Activated CD4-positive, alpha-beta memory T cell treated with anti-CD3 and anti-CD28 coated beads, Interleukin-2, amount 10 ng/mL, durations not matched to agents 7 days and 5 days (primary cell): Measurements from ENCODE around the gene EIF2D. TPM values are rescaled to one million over a fixed set of nuclear protein-coding genes. Genes with fewer than 3 reads are reported as not detected.
"Not testable (repeated sequence)": the region's sequence is repeated elsewhere in the genome, so short reads cannot be mapped to it uniquely, and the experiment has no call there.

Experiments
- CTCF ChIA-PET: fragments of 350-600 bp; sonication (Branson Sonifier 250); formaldehyde crosslinking; loops from one replicate; lab custom pipeline; 2021; ENCODE audit warnings: antibody characterized with exemption, inconsistent platforms; lab: Charles Lee
- POLR2A ChIA-PET: fragments of 350-600 bp; sonication (Branson Sonifier 250); formaldehyde crosslinking; loops from one replicate; lab custom pipeline; 2021; ENCODE audit warnings: antibody characterized with exemption; lab: Charles Lee
- DNase-seq: peaks from one replicate; pipeline ENCODE4 v3.0.0-alpha.2; 2020
- H3K27ac Mint-ChIP-seq: one replicate; pipeline ENCODE4 v1.8.0; 2021; ENCODE audit warnings: mild to moderate bottlenecking, mixed read lengths
- H3K27me3 Mint-ChIP-seq: one replicate; pipeline ENCODE4 v1.8.0; 2021; ENCODE audit warnings: mixed read lengths
- H3K36me3 Mint-ChIP-seq: one replicate; pipeline ENCODE4 v1.8.0; 2021; ENCODE audit warnings: low read depth, mixed read lengths
- H3K4me1 Mint-ChIP-seq: one replicate; pipeline ENCODE4 v1.8.0; 2021; ENCODE audit warnings: mixed read lengths
- H3K4me3 Mint-ChIP-seq: one replicate; pipeline ENCODE4 v1.8.0; 2021; ENCODE audit warnings: mild to moderate bottlenecking, mixed read lengths
- H3K9me3 Mint-ChIP-seq: one replicate; pipeline ENCODE4 v1.8.0; 2021; ENCODE audit warnings: mixed read lengths
- total RNA-seq, 2 experiments: library from RNA; stranded (reverse); gene quantifications; one replicate each; pipeline ENCODE4 v1.2.3, GENCODE V29; 2021

EIF2D gene
- total RNA-seq, 2 experiments from 2014 or later = 42.2 to 43.1 TPM

DNA sequence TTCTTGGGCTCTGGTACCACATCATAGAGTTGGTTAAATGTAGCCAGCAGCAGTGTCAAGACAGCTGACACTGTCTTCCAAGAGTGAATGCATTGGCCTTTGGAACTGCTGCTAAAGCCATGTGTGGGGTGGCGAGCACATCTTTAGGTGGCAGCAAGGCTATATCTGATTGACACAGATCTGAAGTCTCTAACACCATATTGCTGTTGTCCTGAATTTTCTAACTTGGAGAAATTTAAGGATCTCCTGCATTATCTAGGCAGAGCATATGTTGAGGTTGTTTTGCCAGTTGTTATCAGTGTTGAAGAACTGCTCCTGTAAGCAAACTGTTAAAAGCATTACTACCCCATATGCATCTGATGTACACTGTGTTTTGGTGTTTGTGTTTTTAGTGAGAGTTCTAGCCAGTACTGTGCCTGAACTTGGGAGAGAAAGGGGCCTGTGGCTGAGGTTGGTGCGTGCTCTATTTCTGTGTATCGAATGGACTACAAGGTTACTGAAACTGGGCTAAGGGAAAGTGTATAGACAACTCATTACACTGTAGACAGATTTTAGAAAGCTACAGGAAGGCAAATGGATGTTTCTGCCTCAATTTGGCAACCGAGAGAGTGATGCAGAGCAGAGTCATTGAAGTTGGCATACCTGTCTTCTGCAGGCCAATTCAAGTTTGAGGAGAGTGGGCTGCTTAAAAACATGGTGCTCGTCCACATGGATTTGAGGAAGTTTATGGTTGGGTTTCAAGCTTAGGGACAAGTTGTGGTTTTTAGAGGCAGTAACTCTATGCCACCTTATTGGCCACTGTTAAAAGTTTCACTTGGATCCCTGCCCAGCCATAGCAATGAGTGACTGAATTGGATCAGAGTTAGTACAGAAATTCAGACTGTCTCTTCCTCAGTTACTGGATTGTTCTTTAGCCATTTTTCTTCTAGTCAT, 40.0 kb upstream of the EIF2D start:
- no peak overlapping the region for H3K27ac Mint-ChIP-seq
- ChIA-PET POLR2A (no interaction called here), CTCF (interaction anchor here (1.9 to 8.4 kb wide), 2 partner anchors 11 kb away, joined by 12 to 50 read pairs; no protein-coding TSS in a partner anchor)
- no peak for DNase-seq
- H3K4me1 Mint-ChIP-seq = peaks cover 5% of the 10 kb centered on the region
- peaks cover 32% of the 10 kb centered on the region for H3K36me3 Mint-ChIP-seq
- H3K9me3 Mint-ChIP-seq = no peaks in the 10 kb centered on the region
- peaks cover under 1% of the 10 kb centered on the region for H3K27me3 Mint-ChIP-seq
- H3K4me3 Mint-ChIP-seq = no peak overlapping the region

DNA sequence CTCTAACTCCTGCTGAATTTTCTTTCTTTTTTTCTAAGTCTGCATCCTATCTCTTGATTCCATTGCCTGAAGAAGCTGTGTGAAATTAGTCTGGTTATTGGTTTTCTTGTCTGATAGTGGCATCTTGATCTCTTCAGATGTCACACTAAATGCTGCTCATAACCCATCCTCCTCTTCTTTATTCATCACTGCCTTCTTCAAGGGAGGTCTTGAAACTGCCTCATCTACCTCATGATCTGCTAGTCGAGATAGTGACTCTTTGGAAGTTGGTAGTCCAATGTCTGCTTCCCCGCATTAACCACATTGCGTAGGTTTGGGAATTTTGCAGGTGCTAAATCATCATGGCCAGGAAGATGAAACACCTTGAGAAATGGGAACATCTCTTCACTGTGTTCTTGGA, 38.7 kb upstream of the EIF2D start:
- no peak for DNase-seq
- no peaks in the 10 kb centered on the region for H3K9me3 Mint-ChIP-seq
- no peak overlapping the region for H3K4me3 Mint-ChIP-seq
- peaks cover 38% of the 10 kb centered on the region for H3K36me3 Mint-ChIP-seq
- H3K27ac Mint-ChIP-seq = no peak overlapping the region
- no peaks in the 10 kb centered on the region for H3K27me3 Mint-ChIP-seq
- CTCF ChIA-PET = interaction anchor here (8.4 kb wide), 1 partner anchor 12 kb away, joined by 50 read pairs; no protein-coding TSS in a partner anchor
- POLR2A ChIA-PET = no interaction called here
- H3K4me1 Mint-ChIP-seq = peaks cover 5% of the 10 kb centered on the region

DNA sequence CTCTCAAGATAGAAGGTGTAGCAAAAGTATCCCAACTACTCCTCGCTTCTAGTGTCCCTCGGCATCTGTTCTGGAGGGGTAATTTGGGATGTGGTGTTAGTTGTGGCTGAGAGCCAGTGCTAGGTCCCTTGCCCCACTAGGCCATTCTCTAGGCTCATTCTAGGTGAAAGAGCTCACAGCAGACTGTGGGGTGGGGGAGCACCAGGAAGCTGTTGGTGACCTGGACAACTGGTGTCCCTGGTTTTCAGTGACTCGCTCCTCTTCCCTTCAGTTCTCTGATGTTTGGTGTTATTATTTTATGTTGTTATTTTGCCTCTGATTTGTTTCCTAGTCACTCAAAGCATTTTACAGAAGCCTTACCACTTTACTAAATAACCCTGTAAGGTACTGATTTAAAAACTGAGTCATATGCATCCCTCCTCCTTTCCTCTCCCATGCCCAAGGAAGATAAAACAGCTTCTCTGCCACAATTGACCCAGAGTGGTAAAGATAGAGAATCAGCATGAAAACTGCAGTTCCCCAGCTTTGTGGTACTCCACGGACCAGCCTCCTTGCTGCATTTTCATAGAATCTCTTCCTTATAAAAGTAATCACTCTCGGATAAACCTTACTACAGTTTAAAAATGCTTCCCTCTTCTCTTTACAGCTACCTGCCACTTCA, 37.1 kb upstream of the EIF2D start:
- H3K27me3 Mint-ChIP-seq = no peaks in the 10 kb centered on the region
- ChIA-PET CTCF (interaction anchor here (1.3 to 8.4 kb wide), 7 partner anchors 9 to 187 kb away, joined by 4 to 50 read pairs (median 5); partner anchors contain the start of genes DYRK3 and EIF2D), POLR2A (interaction anchor here (0.9 kb wide), 2 partner anchors 14 to 178 kb away, joined by 3 read pairs; partner anchors contain the start of gene DYRK3)
- peaks cover 5% of the 10 kb centered on the region for H3K4me1 Mint-ChIP-seq
- DNase-seq = no peak
- no peaks in the 10 kb centered on the region for H3K9me3 Mint-ChIP-seq
- peaks cover 38% of the 10 kb centered on the region for H3K36me3 Mint-ChIP-seq
- H3K27ac Mint-ChIP-seq = no peak overlapping the region
- no peak overlapping the region for H3K4me3 Mint-ChIP-seq

DNA sequence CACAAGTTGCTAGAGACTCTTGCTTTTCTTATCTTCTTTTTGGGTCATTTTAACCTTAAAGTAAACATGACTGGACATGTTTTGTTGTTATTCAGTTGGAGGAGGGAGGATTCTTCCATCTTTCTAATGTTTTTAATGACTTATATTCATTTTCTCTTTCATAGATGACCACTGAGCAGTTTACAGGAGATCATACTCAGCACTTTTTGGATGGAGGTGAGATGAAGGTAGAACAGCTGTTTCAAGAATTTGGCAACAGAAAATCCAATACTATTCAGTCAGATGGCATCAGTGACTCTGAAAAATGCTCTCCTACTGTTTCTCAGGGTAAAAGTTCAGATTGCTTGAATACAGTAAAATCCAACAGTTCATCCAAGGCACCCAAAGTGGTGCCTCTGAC, 35.0 kb upstream of the EIF2D start:
- Mint-ChIP-seq H3K27me3 (no peaks in the 10 kb centered on the region), H3K9me3 (no peaks in the 10 kb centered on the region), H3K27ac (no peak overlapping the region), H3K4me1 (peaks cover 5% of the 10 kb centered on the region), H3K36me3 (peaks cover 34% of the 10 kb centered on the region), H3K4me3 (no peak overlapping the region)
- ChIA-PET CTCF (interaction anchor here (0.8 to 8.4 kb wide), 7 partner anchors 13 to 226 kb away, joined by 3 to 50 read pairs (median 4); partner anchors contain the start of gene DYRK3), POLR2A (no interaction called here)
- DNase-seq = no peak

DNA sequence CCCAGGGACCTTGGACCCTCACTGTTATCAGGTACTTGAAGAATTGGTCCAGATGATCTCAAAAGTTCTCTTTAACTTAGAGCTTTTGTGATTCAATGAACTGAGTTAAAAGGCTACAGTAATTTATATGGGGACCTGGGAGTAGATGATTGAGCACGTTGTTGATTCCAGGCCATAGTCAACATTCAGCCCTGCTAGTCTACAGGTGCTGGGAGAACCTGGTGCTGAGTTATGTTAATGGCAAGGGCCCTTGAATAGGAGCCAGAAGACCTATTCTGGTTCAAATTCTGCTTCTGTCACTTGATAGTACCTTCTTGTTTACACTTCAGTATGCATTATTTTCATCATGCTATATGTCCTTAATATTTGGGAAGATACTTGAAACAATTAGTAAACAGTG, 34.2 kb upstream of the EIF2D start:
- Mint-ChIP-seq H3K27me3 (no peaks in the 10 kb centered on the region), H3K4me1 (peaks cover 5% of the 10 kb centered on the region), H3K9me3 (no peaks in the 10 kb centered on the region), H3K4me3 (no peak overlapping the region), H3K36me3 (peaks cover 29% of the 10 kb centered on the region), H3K27ac (no peak overlapping the region)
- POLR2A ChIA-PET = no interaction called here
- no peak for DNase-seq
- CTCF ChIA-PET = interaction anchor here (5.1 to 8.4 kb wide), 2 partner anchors 13 to 17 kb away, joined by 25 to 50 read pairs; partner anchors contain the start of gene DYRK3

DNA sequence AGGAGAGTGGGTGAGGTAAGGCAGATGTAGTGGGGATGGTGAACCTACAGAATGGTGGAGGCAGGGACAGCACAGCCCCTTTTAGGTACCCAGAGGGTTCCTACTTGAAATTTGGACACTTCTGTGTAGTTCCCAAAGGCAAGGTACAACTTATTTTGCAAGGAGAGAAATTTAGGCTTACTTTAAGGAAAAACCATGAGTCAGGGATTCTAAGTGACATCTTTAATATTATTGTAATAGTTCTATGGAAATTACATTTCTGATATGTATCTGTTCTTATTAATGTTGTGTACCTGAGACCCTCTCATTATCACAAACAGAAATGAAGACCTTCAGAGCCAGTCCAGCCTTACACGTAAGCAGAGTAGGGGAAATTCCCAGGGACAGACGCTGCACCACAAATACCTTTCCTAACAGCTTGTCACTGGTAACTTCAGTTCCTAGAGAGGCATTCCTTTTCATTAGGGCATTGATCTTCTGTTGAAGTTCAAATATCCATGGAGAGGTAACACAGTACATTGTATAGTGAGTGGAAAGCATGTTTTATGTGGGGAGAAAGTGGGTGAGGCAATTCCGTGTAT, 30.9 kb upstream of the EIF2D start:
- POLR2A ChIA-PET = no interaction called here
- H3K9me3 Mint-ChIP-seq = no peaks in the 10 kb centered on the region
- no peak overlapping the region for H3K4me3 Mint-ChIP-seq
- no peak overlapping the region for H3K27ac Mint-ChIP-seq
- DNase-seq = no peak
- peaks cover 2% of the 10 kb centered on the region for H3K4me1 Mint-ChIP-seq
- peaks cover 16% of the 10 kb centered on the region for H3K36me3 Mint-ChIP-seq
- no peaks in the 10 kb centered on the region for H3K27me3 Mint-ChIP-seq
- CTCF ChIA-PET = interaction anchor here (8.4 kb wide), 1 partner anchor 20 kb away, joined by 50 read pairs; no protein-coding TSS in a partner anchor

DNA sequence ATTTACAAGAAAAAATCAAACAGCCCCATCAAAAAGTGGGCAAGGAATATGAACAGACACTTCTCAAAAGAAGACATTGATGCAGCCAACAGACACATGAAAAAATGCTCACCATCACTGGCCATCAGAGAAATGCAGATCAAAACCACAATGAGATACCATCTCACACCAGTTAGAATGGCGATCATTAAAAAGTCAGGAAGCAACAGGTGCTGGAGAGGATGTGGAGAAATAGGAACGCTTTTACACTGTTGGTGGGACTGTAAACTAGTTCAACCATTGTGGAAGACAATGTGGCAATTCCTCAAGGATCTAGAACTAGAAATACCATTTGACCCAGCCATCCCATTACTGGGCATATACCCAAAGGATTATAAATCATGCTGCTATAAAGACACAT, 29.8 kb upstream of the EIF2D start:
- POLR2A ChIA-PET, CTCF ChIA-PET, H3K36me3 Mint-ChIP-seq, H3K4me1 Mint-ChIP-seq, H3K4me3 Mint-ChIP-seq, H3K27me3 Mint-ChIP-seq, H3K9me3 Mint-ChIP-seq, H3K27ac Mint-ChIP-seq, DNase-seq: not testable (repeated sequence)

DNA sequence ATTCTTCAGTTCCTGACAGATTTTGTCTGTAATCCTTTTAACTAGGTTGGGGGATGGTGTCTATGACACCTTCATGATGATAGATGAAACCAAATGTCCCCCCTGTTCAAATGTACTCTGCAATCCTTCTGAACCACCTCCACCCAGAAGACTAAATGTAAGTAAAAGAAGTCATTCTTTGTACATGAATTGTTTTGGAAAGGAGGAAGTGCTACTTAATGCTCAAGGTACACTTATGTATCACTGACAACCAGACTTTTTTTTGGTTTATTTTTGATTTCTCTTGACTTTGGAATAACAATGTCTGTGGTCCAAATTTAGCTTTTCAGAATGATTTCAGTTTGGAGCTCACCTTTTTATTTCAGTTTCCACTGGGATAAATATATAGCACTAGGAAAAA, 25.3 kb upstream of the EIF2D start:
- POLR2A ChIA-PET = interaction anchor here (1.7 kb wide), 1 partner anchor 26 kb away, joined by 6 read pairs; no protein-coding TSS in a partner anchor

DNA sequence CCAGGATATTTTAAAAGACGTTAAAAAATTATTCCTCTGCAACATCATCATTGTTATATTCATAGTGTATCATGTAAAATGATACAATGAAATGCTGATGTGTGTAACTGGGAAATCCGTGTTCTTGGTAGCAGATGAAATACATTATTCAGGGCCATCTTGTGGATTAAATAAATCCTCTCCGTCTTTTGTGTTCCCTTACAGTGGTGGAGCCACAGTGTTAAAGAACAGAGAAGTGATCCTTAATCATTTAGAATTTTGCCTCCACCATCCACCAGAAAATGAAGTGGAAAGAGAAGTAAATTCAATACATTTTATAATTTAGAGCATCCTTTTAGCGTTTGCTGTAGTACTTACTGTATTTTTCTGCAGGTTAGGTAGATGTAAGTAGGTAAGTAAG, 24.4 kb upstream of the EIF2D start:
- POLR2A ChIA-PET = interaction anchor here (1.7 to 3.1 kb wide), 2 partner anchors 27 kb away, joined by 6 to 33 read pairs; no protein-coding TSS in a partner anchor
- Mint-ChIP-seq H3K4me3 (peak overlapping the region; percentile 9), H3K27ac (no peak overlapping the region), H3K9me3 (no peaks in the 10 kb centered on the region), H3K36me3 (no peaks in the 10 kb centered on the region), H3K27me3 (peaks cover 16% of the 10 kb centered on the region), H3K4me1 (peaks cover 36% of the 10 kb centered on the region)
- CTCF ChIA-PET = interaction anchor here (0.9 to 8.8 kb wide), 9 partner anchors 9 to 173 kb away, joined by 3 to 250 read pairs (median 5); partner anchors contain the start of gene EIF2D
- no peak for DNase-seq

More for the DNA sequence above, 25.3 kb upstream of the EIF2D start:
- no peak overlapping the region for H3K27ac Mint-ChIP-seq
- CTCF ChIA-PET = interaction anchor here (0.9 to 8.8 kb wide), 5 partner anchors 10 to 172 kb away, joined by 3 to 250 read pairs (median 4); partner anchors contain the start of gene EIF2D
- no peaks in the 10 kb centered on the region for H3K36me3 Mint-ChIP-seq
- no peak overlapping the region for H3K4me3 Mint-ChIP-seq
- H3K9me3 Mint-ChIP-seq = no peaks in the 10 kb centered on the region
- DNase-seq = no peak
- H3K27me3 Mint-ChIP-seq = peaks cover 9% of the 10 kb centered on the region
- H3K4me1 Mint-ChIP-seq = peaks cover 36% of the 10 kb centered on the region

DNA sequence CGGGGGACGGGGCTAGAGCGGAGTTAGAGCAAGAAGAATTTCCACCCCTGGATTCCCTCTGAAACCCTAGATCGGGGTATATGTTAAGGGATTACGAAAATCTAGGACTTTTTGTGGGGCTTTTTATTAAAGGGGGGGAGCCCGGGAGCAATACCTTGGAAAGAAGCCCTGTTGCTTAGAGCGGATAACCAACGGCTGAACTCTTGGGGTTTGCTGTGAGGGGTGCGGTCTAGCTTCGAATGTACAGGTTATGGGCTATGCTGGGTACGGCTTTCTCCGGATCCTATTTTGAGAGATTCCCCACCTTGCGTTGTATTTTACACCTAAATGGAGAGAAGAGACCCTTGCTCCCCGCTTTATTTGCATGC, 23.7 kb upstream of the EIF2D start:
- H3K36me3 Mint-ChIP-seq = no peaks in the 10 kb centered on the region
- ChIA-PET CTCF (interaction anchor here (0.6 to 8.8 kb wide), 22 partner anchors 9 to 1161 kb away, joined by 3 to 250 read pairs (median 7); partner anchors contain the start of genes EIF2D and FCMR), POLR2A (interaction anchor here (0.8 to 3.1 kb wide), 12 partner anchors 13 to 166 kb away, joined by 3 to 33 read pairs (median 6); partner anchors contain the start of genes EIF2D and IKBKE)
- no peaks in the 10 kb centered on the region for H3K9me3 Mint-ChIP-seq
- H3K4me3 Mint-ChIP-seq = peak overlapping the region; percentile 80
- no peak overlapping the region for H3K27ac Mint-ChIP-seq
- peaks cover 36% of the 10 kb centered on the region for H3K4me1 Mint-ChIP-seq
- H3K27me3 Mint-ChIP-seq = peaks cover 22% of the 10 kb centered on the region
- peak; percentile 25 for DNase-seq

DNA sequence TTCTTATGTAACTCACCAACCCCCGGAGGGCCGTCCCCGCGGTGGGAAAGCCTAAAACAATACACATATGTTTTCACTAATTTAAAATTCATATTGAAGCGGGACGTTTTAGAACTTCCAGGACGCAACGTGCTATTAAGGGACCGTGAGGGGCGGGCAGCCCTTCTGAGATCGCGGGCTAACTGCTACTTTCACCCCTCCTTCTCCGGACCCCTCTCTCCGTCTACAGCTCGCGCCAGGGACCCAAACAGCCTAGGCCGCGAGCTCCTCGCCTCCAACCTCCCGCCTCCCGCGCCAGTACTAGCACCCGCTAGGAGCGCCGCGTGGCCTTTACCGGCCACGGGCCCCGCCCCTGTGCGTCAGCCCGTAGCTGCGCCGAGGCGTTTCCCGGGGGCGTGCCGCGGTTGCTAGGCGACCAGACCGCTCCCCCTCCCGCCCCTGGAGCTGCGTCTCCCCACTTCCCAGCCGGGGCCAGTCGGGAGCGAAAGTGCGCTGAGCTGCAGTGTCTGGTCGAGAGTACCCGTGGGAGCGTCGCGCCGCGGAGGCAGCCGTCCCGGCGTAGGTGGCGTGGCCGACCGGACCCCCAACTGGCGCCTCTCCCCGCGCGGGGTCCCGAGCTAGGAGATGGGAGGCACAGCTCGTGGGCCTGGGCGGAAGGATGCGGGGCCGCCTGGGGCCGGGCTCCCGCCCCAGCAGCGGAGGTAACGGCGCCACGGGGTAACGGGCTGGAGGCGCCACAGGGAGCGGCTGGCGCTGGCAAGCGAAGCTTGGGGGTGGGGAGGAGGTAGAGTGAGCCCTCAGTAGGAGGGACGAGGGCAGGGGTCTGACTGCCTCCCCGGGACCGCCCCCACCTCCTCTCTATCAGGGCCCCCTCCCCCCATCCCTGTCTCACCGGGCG, 23.1 kb upstream of the EIF2D start, which contains the start of gene DYRK3:
Gene DYRK3 (plus strand): TSS at position 457 of the 898 bp plus-strand sequence. CDS start 168 bp downstream, at position 625.
- CTCF ChIA-PET = interaction anchor here (0.6 to 8.8 kb wide), 46 partner anchors 9 to 1162 kb away, joined by 3 to 250 read pairs (median 4); partner anchors contain the start of genes EIF2D and FCMR
- no peaks in the 10 kb centered on the region for H3K9me3 Mint-ChIP-seq
- DNase-seq = peak; percentile 95
- peak within 1 kb of the TSS; percentile 80 for H3K27ac Mint-ChIP-seq
- POLR2A ChIA-PET = interaction anchor here (0.7 to 3.1 kb wide), 15 partner anchors 14 to 286 kb away, joined by 3 to 33 read pairs (median 4); partner anchors contain the start of genes EIF2D, FCMR and IKBKE
- no peaks in the 10 kb centered on the region for H3K36me3 Mint-ChIP-seq
- H3K4me1 Mint-ChIP-seq = peaks cover 36% of the 10 kb centered on the region
- H3K4me3 Mint-ChIP-seq = peak within 1 kb of the TSS; percentile 80
- H3K27me3 Mint-ChIP-seq = peaks cover 23% of the 10 kb centered on the region
